Measurements from ENCODE around the gene AMPD2.
"Not testable (repeated sequence)": the region's sequence is repeated elsewhere in the genome, so short reads cannot be mapped to it uniquely, and the experiment has no call there.

DNA sequence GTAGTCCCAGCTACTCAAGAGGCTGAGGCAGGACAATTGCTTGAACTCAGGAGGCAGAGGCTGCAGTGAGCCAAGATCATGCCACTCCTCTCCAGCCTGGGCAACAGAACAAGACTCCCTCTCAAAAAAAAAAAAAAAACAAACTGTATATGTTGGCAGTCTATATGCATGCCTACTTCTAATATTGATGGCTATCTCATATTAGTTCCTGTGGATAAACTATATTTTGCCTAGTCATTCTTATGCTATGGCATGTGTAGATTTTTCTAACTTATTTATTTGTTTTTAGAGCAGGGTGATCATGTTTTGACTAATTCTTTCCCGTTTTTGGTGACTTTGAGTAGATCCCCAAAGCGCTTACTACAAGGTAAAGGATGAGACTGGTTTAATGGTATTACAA, 59.0 kb downstream of the AMPD2 start:
- TF ChIP-seq EZH2phosphoT487 (IDR thresholded peaks at IDR 0.05; ENCODE audit: insufficient read depth, low read depth); EZH2 (IDR thresholded peaks at IDR 0.05; ENCODE audit: insufficient read depth, poor library complexity, severe bottlenecking): not testable (repeated sequence)
